NCI-H187 (cell line): ENCODE results near the gene ARL15.

Experiments
- DNase-seq, 2 experiments: peaks; one replicate each; lab custom pipeline; 2025; lab: John Stamatoyannopoulos, UW

Gene ARL15

DNA sequence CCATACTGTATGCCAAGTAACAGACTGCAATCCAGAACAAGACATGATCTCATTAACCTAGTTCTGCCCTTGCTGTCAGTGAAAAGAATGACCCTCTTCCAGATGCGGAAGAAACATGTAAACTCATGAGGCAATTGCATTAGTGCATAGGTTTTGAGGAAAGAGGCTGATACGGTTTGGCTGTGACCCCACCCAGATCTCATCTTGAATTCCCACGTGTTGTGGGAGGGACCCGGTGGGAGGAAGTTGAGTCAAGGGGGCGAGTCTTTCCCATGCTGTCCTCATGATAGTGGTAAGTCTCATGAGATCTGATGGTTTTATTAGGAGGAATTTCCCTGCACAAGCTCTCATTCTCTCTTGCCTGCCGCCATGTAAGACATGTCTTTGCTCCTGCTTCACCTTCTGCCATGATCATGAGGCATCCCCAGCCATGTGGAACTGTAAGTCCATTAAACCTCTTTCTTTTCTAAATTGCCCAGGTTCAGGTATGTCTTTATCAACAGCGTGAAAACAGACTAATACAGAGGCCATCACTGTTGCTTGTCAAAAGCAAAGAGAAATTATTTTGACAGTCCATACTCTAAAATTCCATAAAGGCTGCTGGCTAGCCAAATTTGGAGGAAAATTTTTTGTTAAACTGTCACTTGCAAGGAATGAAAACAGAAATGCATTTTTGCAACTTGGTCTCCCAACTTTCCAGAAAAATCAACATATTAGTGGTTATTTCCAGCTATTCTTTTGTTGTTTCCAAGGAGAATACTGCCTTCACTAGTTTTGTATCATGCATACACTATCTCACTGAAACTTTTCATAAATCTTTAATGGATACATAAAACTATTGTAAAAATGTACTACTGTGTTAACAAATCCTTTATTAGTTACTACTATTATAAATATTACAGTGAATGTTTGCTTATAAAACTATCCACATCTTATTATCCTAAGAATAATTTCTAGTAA is 3.2 kb upstream of the ARL15 start:
- DNase-seq = no peak

- no peak for DNase-seq
Measured at GRCh38 chr5:54312499-54312898, 2.1 kb upstream of the ARL15 start.

- no peak for DNase-seq
Measured at GRCh38 chr5:54311176-54311677, 854 bp upstream of the ARL15 start.

DNA sequence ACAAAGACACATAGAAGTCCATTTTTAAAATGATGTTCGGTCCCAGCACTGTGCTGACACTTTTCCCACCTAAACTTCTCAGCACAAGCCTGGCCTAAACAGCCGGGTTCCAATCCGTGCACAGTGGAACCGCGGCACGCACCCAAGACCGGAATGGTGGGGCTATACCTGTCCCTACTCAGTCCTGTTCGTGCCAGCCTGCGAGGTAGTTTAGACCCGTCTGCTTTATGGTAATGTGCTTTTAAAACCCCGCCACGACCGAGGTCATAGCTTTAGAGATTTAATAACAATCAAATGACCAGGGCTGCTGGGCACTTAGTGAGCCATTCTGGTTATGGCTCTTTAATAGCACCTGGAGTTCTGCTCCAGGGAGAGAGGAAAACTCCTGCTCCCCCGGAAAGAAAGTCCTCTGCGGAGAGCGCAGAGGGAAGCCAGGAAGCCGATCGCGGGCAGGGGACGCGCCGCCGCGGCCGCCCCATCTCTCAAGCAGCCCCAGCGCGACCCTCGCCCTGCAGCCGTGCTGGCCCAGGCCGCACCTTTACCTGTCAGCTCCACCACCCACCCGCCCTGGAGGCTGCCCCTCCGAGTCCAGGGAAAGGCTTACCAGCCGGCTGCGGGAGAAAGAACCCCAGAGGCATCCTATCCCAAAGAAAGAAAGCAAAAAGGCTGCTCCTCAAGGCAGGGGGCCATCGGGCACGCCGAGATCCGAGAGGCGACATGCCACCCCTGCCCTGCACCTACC is 511 bp downstream of the ARL15 start:
- peak; percentile 55 to 69 for DNase-seq

- DNase-seq = peak in 1 of 2 experiments; percentile 55
Measured at GRCh38 chr5:54309276-54309675, 1.1 kb downstream of the ARL15 start.

GRCh38 chr5:54307583-54307982 is 2.8 kb downstream of the ARL15 start:
- DNase-seq = no peak

- no peak for DNase-seq
Measured at GRCh38 chr5:54306893-54307292, 3.5 kb downstream of the ARL15 start.

GRCh38 chr5:54305737-54306136 is 4.6 kb downstream of the ARL15 start:
- no peak for DNase-seq

GRCh38 chr5:54304040-54304439 is 6.3 kb downstream of the ARL15 start:
- no peak for DNase-seq

DNA sequence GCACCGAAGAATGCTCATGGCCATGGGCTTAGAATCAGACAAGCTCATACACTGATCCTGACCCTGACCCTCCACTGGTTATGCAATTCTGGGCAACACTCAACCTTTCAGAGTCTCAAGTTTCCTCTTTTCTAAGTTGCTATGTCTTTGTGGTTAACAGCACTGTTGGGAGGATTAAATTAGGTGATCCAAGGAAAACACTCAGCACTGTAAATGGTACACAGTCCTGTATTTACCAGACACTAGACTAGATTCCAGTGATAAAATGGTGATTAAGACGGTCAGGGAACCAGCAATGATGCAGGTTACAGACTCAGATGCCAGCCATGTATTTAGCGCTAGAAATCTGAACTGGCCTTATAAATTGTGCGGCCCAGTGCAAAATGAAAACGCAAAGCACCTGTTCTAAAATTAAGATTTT is 8.1 kb downstream of the ARL15 start:
- no peak for DNase-seq

- DNase-seq = no peak
Measured at GRCh38 chr5:54301849-54302248, 8.5 kb downstream of the ARL15 start.

GRCh38 chr5:54301220-54301619 is 9.2 kb downstream of the ARL15 start:
- no peak for DNase-seq

DNA sequence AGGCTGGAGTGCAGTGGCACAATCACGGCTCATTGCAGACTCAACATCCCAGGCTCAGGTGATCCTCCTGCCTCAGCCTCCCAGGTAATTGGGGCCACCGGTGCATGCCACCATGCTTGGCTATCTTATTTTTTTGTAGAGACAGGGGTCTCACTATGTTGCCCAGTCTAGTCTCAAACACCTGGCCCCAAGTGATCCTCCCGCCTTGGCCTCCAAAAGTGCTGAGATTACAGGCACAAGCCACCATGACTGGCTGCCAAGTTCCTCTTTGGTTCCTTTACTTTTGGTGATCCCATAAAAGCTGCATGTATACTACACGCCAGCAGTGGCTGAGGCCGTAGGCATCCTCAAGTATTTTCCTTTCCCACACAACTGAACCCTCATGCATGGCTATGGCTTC is 11.4 kb downstream of the ARL15 start:
- no peak for DNase-seq

DNA sequence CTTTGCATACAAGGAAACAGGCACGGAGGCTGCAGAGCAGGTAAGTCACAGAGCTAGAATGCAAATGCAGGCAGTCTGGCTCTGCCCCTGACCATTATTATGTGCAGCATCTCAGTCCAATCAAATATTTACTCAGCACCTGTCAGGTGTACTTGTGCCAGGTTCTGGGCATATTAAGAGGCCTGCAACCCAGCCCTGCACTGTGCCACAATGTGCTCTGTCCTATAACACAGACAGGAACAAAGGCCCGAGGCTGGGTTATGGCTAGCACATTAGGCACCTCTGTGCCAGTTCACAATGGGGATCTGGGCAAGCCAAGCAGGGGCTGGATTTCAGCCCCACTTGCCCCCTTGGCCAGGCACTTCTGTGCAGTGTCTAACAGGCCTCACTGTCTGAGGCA is 14.0 kb downstream of the ARL15 start:
- DNase-seq = no peak

DNA sequence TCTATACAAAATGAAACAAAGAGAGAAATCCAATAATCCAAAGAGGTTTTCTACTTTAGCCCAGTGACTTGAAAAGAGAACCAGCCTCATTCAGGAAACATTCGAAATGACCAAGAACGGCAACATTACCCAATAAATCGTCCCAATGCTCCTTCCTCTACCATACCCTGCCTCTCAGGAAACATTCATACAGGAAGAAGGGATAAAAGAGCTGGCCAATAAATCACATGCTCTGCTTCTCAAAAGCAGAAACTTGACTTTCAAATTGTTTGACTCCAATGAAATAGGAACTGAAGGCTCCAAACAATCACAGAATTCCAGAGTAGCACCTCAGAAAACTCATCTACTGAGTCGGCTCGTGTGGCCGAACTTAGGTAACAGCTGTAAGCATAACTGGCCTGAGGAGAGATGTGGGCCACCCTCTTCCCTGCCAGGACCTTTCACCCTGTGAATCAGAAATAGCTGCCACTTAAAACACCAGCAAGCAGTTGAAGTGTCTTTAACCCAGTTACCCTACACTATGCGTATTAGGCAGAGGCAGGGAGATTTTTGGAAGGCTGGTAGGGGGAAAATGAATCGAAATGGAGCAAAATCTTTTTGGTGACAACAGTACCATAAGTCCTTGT is 14.6 kb downstream of the ARL15 start:
- DNase-seq = no peak

GRCh38 chr5:54294097-54294667 is 16.2 kb downstream of the ARL15 start:
- no peak for DNase-seq

DNA sequence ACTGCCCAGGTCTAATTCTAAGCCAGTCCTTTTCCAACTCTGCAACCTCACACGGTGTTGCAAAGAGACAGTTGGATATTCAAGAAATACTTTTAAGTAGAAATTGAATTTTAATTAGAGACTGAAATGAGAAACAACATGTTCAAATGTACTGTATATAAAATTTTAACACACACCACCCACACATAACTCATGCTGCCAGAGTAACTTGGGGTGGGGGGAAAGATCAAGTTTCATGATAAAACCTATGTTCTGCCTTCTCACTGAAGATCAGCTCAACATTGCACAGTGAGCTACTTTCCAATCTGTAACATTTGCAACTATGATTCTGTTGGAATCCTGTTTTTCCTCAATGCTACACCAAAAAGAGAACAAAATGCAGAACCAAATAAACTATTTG is 17.5 kb downstream of the ARL15 start:
- no peak for DNase-seq

DNA sequence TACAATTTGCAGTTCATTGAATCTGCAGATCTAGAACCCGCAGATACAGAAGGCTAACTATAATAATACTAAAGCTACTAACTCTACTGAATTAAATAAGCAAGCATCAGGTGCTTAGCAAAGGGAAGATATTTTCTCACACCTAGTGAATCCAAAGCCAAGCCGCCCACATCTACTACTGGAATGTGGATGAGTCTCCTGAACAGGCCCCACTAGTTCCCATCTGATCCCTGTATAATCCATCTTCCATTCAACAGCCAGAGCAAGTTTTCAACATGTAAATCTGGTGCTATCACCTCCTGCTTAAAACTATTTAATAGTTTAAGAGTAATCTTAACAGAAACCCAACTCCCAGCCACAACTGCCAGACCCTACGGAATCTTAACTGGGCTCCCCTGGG is 18.9 kb downstream of the ARL15 start:
- no peak for DNase-seq

- no peak for DNase-seq
Measured at GRCh38 chr5:54289769-54290168, 20.6 kb downstream of the ARL15 start.

GRCh38 chr5:54288568-54289217 is 21.7 kb downstream of the ARL15 start:
- DNase-seq = no peak

DNA sequence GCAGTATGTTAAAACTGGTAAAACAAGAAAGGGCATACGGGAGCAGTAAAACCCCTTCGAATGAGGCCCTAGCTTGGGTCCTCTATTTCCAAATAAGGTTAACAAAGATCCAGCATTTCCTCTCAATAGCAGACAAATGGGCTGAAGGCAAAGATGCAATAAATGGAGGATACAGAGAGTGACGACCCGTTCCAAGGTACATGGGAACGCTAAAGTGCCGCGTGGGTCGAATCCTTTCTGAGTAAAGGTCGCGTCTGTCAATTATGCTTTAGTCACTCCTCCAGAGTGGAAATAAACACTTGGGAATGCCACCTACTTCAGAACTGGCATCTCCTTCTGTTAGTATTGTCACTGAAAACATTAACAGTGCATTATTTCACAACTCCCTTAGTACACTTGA is 24.7 kb downstream of the ARL15 start:
- no peak for DNase-seq

GRCh38 chr5:54284586-54284985 is 25.8 kb downstream of the ARL15 start:
- DNase-seq = no peak
